Lung (tissue), 12 donors: ENCODE results near the gene DEFB125. TPM values are rescaled to one million over a fixed set of nuclear protein-coding genes. Genes with fewer than 3 reads are reported as not detected.

Experiments
- ATAC-seq: fragments of 200-7000 bp; cut with Tn5 transposase; one replicate; pipeline ENCODE4 v1.9.1; 2020; ENCODE audit warnings: moderate number of reproducible peaks; ENCODE audit not compliant: insufficient read depth, low FRiP score
- DNase-seq, 3 donors: peaks; one replicate each; pipeline ENCODE4 v3.0.0-alpha.2; 2013 to 2017
- H3K27ac ChIP-seq, 2 donors: one replicate each; pipeline ENCODE4 v1.5.1; 2013; ENCODE audit warnings: mild to moderate bottlenecking in 2 of 2, moderate library complexity in 2 of 2, control low read depth in 1 of 2, inconsistent platforms in 1 of 2, low read depth in 1 of 2, low read length in 1 of 2
- H3K27me3 ChIP-seq, 3 donors: one replicate each; pipeline ENCODE4 v1.5.1; 2013; ENCODE audit warnings: low read length in 2 of 3; ENCODE audit not compliant: control insufficient read depth in 3 of 3, insufficient read depth in 3 of 3
- H3K36me3 ChIP-seq, 4 donors: one replicate each; pipeline ENCODE4 v1.5.1; 2013; ENCODE audit warnings: low read length in 4 of 4, mild to moderate bottlenecking in 1 of 4, moderate library complexity in 1 of 4; ENCODE audit not compliant: control insufficient read depth in 4 of 4, insufficient read depth in 4 of 4
- H3K4me1 ChIP-seq, 5 donors: one replicate each; pipeline ENCODE4 v1.5.1; 2013; ENCODE audit warnings: low read length in 5 of 5, mild to moderate bottlenecking in 2 of 5, moderate library complexity in 1 of 5; ENCODE audit not compliant: control insufficient read depth in 5 of 5, insufficient read depth in 5 of 5
- H3K4me3 ChIP-seq: one replicate; pipeline ENCODE4 v1.5.1; 2013; ENCODE audit warnings: mild to moderate bottlenecking, control low read depth, moderate library complexity
- H3K9ac ChIP-seq, 2 donors: one replicate each; pipeline ENCODE4 v1.5.1; 2013; ENCODE audit warnings: low read length in 2 of 2, control low read depth in 1 of 2; ENCODE audit not compliant: insufficient read depth in 1 of 2
- H3K9me3 ChIP-seq, 4 donors: one replicate each; pipeline ENCODE4 v1.5.1; 2013; ENCODE audit warnings: low read length in 3 of 4, mild to moderate bottlenecking in 1 of 4, moderate library complexity in 1 of 4; ENCODE audit not compliant: control insufficient read depth in 4 of 4, insufficient read depth in 3 of 4
- WGBS, 2 donors: extraction: QIAGEN DNeasy Blood & Tissue Kit; methylation state at CpG; one replicate each; pipeline ENCODE4 v1.1.7; 2013; 5-methylcytosine and 5-hydroxymethylcytosine counted together
- polyA plus RNA-seq, 2 donors: library from polyadenylated mRNA; stranded (reverse); fragments of 200-250 nt; gene quantifications; one replicate each; pipeline ENCODE4 v1.2.1, GENCODE V29; 2013
- total RNA-seq, 2 donors: library from RNA; depleted of rRNA in 1 of 2; stranded (reverse); fragments of >200 nt in 1 of 2; gene quantifications; one replicate each; pipeline ENCODE4 v1.2.1, GENCODE V29; 2014 to 2021
- TF ChIP-seq, protein P1 (sequence below): IDR thresholded peaks from 2 replicates; pipeline ENCODE4 v1.5.1; 2012; ENCODE audit warnings: mild to moderate bottlenecking; ENCODE audit errors: control extremely low read depth, extremely low read depth
- donor health status: control.
- donor health status: control.
- donor health status: Bipolar disorder and iron deficiency.
- donor health status: healthy.
- donor health status: DM: yes; HTN: yes; CAD: no.

DEFB125 gene
- total and polyA plus RNA-seq, 4 donors = not detected

DNA sequence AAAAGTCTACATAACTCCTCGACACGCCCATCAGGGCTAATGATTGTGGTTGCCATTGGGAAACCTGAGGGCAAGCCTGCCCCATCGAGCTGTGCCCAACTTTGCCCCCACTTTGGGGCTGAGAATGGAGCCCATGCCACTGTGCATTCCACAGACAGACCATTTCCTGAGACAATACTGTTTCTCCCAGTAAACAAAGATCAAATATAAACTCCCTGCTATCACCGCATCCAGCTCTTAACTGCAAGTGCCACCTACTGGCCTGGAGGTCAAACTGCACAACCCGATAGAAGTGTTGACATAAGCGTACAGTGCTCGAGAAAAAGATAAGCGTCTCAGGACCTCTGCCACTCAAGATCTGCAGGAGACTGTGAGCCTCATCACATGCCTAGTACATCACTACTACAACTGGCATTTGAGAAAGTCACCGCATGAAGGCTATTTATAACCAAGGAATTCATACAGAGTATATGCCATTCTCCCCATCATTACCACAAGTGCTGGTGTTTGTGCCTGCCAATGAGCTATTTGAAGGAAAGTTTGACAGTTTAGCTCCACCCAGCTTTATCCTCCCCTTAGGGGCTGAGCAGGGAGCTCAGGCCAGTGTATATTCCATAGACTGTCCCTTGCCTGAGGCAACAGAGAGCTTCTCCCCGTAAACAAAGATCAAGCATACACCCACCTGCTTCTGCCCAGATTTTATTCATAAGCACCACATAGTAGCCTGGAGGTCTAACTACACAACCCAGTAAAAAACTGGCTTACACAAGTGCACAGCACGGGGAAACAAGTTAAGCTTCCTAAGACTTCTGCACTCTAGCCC is 50.4 kb downstream of the DEFB125 start:
- H3K4me1 ChIP-seq = peaks cover 0 to 2% (median 0%) of the 10 kb centered on the region in 5 donors
- no peaks in the 10 kb centered on the region for H3K36me3 ChIP-seq
- H3K27me3 ChIP-seq = peaks cover 0 to 7% (median 4%) of the 10 kb centered on the region in 3 donors
- H3K27ac ChIP-seq = no peak overlapping the region
- H3K9ac ChIP-seq = no peak overlapping the region
- ATAC-seq = no peak
- no peak overlapping the region for H3K4me3 ChIP-seq
- 79 to 87% methylated on average over 11 of the region's 11 CpGs for WGBS, 2 donors
- no peak for DNase-seq
- TF ChIP-seq, protein P1, sequence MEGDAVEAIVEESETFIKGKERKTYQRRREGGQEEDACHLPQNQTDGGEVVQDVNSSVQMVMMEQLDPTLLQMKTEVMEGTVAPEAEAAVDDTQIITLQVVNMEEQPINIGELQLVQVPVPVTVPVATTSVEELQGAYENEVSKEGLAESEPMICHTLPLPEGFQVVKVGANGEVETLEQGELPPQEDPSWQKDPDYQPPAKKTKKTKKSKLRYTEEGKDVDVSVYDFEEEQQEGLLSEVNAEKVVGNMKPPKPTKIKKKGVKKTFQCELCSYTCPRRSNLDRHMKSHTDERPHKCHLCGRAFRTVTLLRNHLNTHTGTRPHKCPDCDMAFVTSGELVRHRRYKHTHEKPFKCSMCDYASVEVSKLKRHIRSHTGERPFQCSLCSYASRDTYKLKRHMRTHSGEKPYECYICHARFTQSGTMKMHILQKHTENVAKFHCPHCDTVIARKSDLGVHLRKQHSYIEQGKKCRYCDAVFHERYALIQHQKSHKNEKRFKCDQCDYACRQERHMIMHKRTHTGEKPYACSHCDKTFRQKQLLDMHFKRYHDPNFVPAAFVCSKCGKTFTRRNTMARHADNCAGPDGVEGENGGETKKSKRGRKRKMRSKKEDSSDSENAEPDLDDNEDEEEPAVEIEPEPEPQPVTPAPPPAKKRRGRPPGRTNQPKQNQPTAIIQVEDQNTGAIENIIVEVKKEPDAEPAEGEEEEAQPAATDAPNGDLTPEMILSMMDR = no peak
- peaks cover 0 to 2% (median 0%) of the 10 kb centered on the region in 4 donors for H3K9me3 ChIP-seq

DNA sequence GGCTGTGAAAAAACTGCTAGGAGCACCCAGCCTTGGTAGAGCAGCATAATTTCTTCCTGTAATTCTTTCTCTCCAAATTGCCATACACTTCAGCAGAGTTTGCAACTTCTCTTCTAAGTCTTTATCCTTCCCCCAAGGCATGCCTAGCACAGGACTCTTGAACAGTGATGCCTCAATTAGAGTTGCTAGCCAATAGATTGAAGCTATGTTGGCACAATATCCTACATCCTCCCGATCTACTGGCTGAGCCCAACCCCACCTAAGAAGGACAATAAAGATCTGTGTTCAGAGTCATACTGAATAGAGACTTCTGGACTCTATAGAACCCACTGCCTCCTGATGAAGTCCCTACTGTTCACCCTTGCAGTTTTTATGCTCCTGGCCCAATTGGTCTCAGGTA is 54.8 kb downstream of the DEFB125 start, which contains the start of gene DEFB126:
DEFB126 (plus strand) TSS at position 301 of the 400 bp plus-strand sequence; CDS start at position 340, 39 bp downstream.
- TF ChIP-seq, protein P1 = no peak
- 60 to 77% methylated on average over 1 of the region's 1 CpG for WGBS, 2 donors
- DNase-seq = no peak
- ATAC-seq = no peak
- peaks cover 0 to 24% (median 13%) of the 10 kb centered on the region in 3 donors for H3K27me3 ChIP-seq
- H3K9ac ChIP-seq = no peak within 1 kb of the TSS
- no peak within 1 kb of the TSS for H3K27ac ChIP-seq
- peaks cover 0 to 2% (median 0%) of the 10 kb centered on the region in 5 donors for H3K4me1 ChIP-seq
- H3K36me3 ChIP-seq = no peaks in the 10 kb centered on the region
- no peak within 1 kb of the TSS for H3K4me3 ChIP-seq
- peaks cover 0 to 2% (median 0%) of the 10 kb centered on the region in 4 donors for H3K9me3 ChIP-seq

DNA sequence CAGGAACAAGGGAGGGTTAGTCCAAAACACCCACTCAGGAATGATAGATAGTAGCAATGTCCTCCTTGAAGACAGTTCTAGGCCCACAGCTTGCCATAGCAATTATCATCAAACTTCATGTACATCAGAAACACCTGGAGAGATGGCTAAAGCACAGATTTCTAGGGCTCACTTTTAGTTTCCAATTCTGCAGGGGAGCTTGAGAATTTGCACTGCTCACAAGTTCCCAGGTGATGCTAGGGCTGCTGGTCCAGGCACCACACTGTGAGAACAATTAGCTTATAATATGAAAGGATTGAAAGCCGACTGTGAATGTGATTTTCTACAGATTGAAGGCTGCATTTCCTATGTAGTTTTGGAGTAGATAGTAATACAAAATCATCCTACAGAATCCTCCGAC is 58.4 kb downstream of the DEFB125 start:
- no peak overlapping the region for H3K4me3 ChIP-seq
- H3K36me3 ChIP-seq = no peaks in the 10 kb centered on the region
- H3K9me3 ChIP-seq = no peaks in the 10 kb centered on the region
- ATAC-seq (no peak), DNase-seq (no peak)
- H3K4me1 ChIP-seq = no peaks in the 10 kb centered on the region
- H3K27me3 ChIP-seq = peaks cover 0 to 29% (median 13%) of the 10 kb centered on the region in 3 donors
- no peak overlapping the region for H3K27ac ChIP-seq
- TF ChIP-seq, protein P1 = no peak
- H3K9ac ChIP-seq = no peak overlapping the region
- WGBS, 2 donors = 60 to 68% methylated on average over 2 of the region's 2 CpGs

Other genes with a start within 250 kb of the DEFB125 start
- not detected for gene DEFB126, start 54.9 kb downstream of the DEFB125 start, total RNA-seq
- gene DEFB126, start 54.9 kb downstream of the DEFB125 start, polyA plus RNA-seq = not detected
- not detected for gene DEFB127, start 69.8 kb downstream of the DEFB125 start, total RNA-seq
- not detected for gene DEFB127, start 69.8 kb downstream of the DEFB125 start, polyA plus RNA-seq
- gene DEFB128, start 102.0 kb downstream of the DEFB125 start, total RNA-seq = not detected
- gene DEFB128, start 102.0 kb downstream of the DEFB125 start, polyA plus RNA-seq = not detected
- gene DEFB129, start 139.6 kb downstream of the DEFB125 start, total RNA-seq = not detected
- gene DEFB129, start 139.6 kb downstream of the DEFB125 start, polyA plus RNA-seq = not detected
- not detected for gene DEFB132, start 170.1 kb downstream of the DEFB125 start, total RNA-seq
- not detected for gene DEFB132, start 170.1 kb downstream of the DEFB125 start, polyA plus RNA-seq
- gene C20orf96, start 203.1 kb downstream of the DEFB125 start, total RNA-seq = 10 to 100 TPM; 14.4 to 22.4 TPM
- gene C20orf96, start 203.1 kb downstream of the DEFB125 start, polyA plus RNA-seq = 1 to 10 TPM; 5.2 to 6.6 TPM
- gene ZCCHC3, start 209.9 kb downstream of the DEFB125 start, total RNA-seq = 10 to 100 TPM; 15.3 to 27.8 TPM
- gene ZCCHC3, start 209.9 kb downstream of the DEFB125 start, polyA plus RNA-seq = 10 to 100 TPM; 10.4 to 12.0 TPM
- gene SOX12, start 237.9 kb downstream of the DEFB125 start, total RNA-seq = 10 to 100 TPM in 1 of 2 donors, 1 to 10 TPM in 1; 6.8 to 15.9 TPM
- gene SOX12, start 237.9 kb downstream of the DEFB125 start, polyA plus RNA-seq = 1 to 10 TPM; 2.7 to 4.1 TPM